Colon (tissue), 2 donors: ENCODE results near the gene TAPT1.

Source experiments
- FAIRE-seq: peaks from 2 replicates; lab custom pipeline; 2012; peaks lifted over from hg19 to GRCh38; lab: Jason Lieb, UNC
- donor health status: control.
- donor health status: control.

Gene TAPT1

GRCh38 chr4:16245241-16245640, 19.0 kb upstream of the TAPT1 start:
- no peak for FAIRE-seq

GRCh38 chr4:16243285-16243684, 17.0 kb upstream of the TAPT1 start:
- no peak for FAIRE-seq

- no peak for FAIRE-seq
Observed at GRCh38 chr4:16240300-16240699, 14.0 kb upstream of the TAPT1 start.

GRCh38 chr4:16239086-16239485, 12.8 kb upstream of the TAPT1 start:
- FAIRE-seq = no peak

- FAIRE-seq = no peak
Observed at GRCh38 chr4:16238327-16238726, 12.1 kb upstream of the TAPT1 start.

GRCh38 chr4:16237715-16238114, 11.4 kb upstream of the TAPT1 start:
- no peak for FAIRE-seq

GRCh38 chr4:16236402-16237023, 10.2 kb upstream of the TAPT1 start:
- FAIRE-seq = no peak

GRCh38 chr4:16235209-16235608, 8.9 kb upstream of the TAPT1 start:
- no peak for FAIRE-seq

GRCh38 chr4:16233569-16234177, 7.4 kb upstream of the TAPT1 start:
- FAIRE-seq = no peak

- peak; percentile 51 for FAIRE-seq
Observed at GRCh38 chr4:16231570-16232245, 5.4 kb upstream of the TAPT1 start.

GRCh38 chr4:16230308-16230707, 4.0 kb upstream of the TAPT1 start:
- FAIRE-seq = no peak

- FAIRE-seq = no peak
Observed at GRCh38 chr4:16229604-16230003, 3.3 kb upstream of the TAPT1 start.

- FAIRE-seq = no peak
Observed at GRCh38 chr4:16227462-16227868, 1.2 kb upstream of the TAPT1 start.

- no peak for FAIRE-seq
Observed at GRCh38 chr4:16226816-16227461, 668 bp upstream of the TAPT1 start.

GRCh38 chr4:16225167-16225862, 956 bp downstream of the TAPT1 start:
- no peak for FAIRE-seq

- FAIRE-seq = no peak
Observed at GRCh38 chr4:16224264-16225166, 1.8 kb downstream of the TAPT1 start.

- FAIRE-seq = no peak
Observed at GRCh38 chr4:16222957-16223527, 3.2 kb downstream of the TAPT1 start.

GRCh38 chr4:16218950-16219349, 7.3 kb downstream of the TAPT1 start:
- FAIRE-seq = peak; percentile 33

- FAIRE-seq = no peak
Observed at GRCh38 chr4:16217300-16218051, 8.8 kb downstream of the TAPT1 start.

- FAIRE-seq = no peak
Observed at GRCh38 chr4:16213121-16213520, 13.2 kb downstream of the TAPT1 start.
